GM18870 (cell line): ENCODE data around the gene DESI2.

Experiments
- ATAC-seq: cut with Tn5 transposase; IDR thresholded peaks from one replicate; pipeline ENCODE4 v1.9.1; 2021; ENCODE audit warnings: moderate library complexity; ENCODE audit not compliant: unreplicated experiment

Gene DESI2

GRCh38 chr1:244749230-244750016, 96.5 kb downstream of the DESI2 start:
- no peak for ATAC-seq

GRCh38 chr1:244751271-244751895, 98.5 kb downstream of the DESI2 start:
- no peak for ATAC-seq

GRCh38 chr1:244755673-244756072, 102.7 kb downstream of the DESI2 start:
- ATAC-seq: no peak

- ATAC-seq: no peak
Observed at GRCh38 chr1:244757091-244757939, 104.4 kb downstream of the DESI2 start.
